CD4-positive, alpha-beta T cell treated with Interleukin-17A for 1 hour (primary cell): Measurements from ENCODE around the gene ADARB2.
"Not testable (repeated sequence)": the region's sequence is repeated elsewhere in the genome, so short reads cannot be mapped to it uniquely, and the experiment has no call there.

Experiments
- DNase-seq: peaks from one replicate; pipeline ENCODE4 v3.0.0-alpha.2; 2020

ADARB2 gene

GRCh38 chr10:1173091-1173490 lies 564.2 kb downstream of the ADARB2 start:
- no peak for DNase-seq

- DNase-seq: no peak
Measured at GRCh38 chr10:1172256-1172984, 564.9 kb downstream of the ADARB2 start.

- no peak for DNase-seq
Measured at GRCh38 chr10:1171586-1171985, 565.7 kb downstream of the ADARB2 start.

- no peak for DNase-seq
Measured at GRCh38 chr10:1171182-1171581, 566.1 kb downstream of the ADARB2 start.

GRCh38 chr10:1170867-1171180 lies 566.5 kb downstream of the ADARB2 start:
- DNase-seq: no peak

GRCh38 chr10:1169981-1170866 lies 567.1 kb downstream of the ADARB2 start:
- no peak for DNase-seq

GRCh38 chr10:1169186-1169885 lies 568.0 kb downstream of the ADARB2 start:
- DNase-seq: no peak

- DNase-seq: no peak
Measured at GRCh38 chr10:1168763-1169162, 568.6 kb downstream of the ADARB2 start.

- no peak for DNase-seq
Measured at GRCh38 chr10:1166828-1167275, 570.5 kb downstream of the ADARB2 start.

- DNase-seq: no peak
Measured at GRCh38 chr10:1166101-1166827, 571.1 kb downstream of the ADARB2 start.

- DNase-seq: no peak
Measured at GRCh38 chr10:1163831-1164230, 573.5 kb downstream of the ADARB2 start.

- no peak for DNase-seq
Measured at GRCh38 chr10:1163204-1163660, 574.1 kb downstream of the ADARB2 start.

- no peak for DNase-seq
Measured at GRCh38 chr10:1162481-1163203, 574.7 kb downstream of the ADARB2 start.

- DNase-seq: not testable (repeated sequence)
Measured at GRCh38 chr10:1161315-1161673, 576.0 kb downstream of the ADARB2 start.

GRCh38 chr10:1160561-1161314 lies 576.6 kb downstream of the ADARB2 start:
- no peak for DNase-seq

- peak; percentile 3 for DNase-seq
Measured at GRCh38 chr10:1159131-1160061, 577.9 kb downstream of the ADARB2 start.

- not testable (repeated sequence) for DNase-seq
Measured at GRCh38 chr10:1158536-1158935, 578.8 kb downstream of the ADARB2 start.

GRCh38 chr10:1158066-1158465 lies 579.3 kb downstream of the ADARB2 start:
- DNase-seq: no peak

GRCh38 chr10:1157615-1157933 lies 579.8 kb downstream of the ADARB2 start:
- DNase-seq: no peak

GRCh38 chr10:1156921-1157614 lies 580.3 kb downstream of the ADARB2 start:
- DNase-seq: no peak
